Tibial nerve (tissue), 4 donors: ENCODE data around the gene NUDT9. TPM values are rescaled to one million over a fixed set of nuclear protein-coding genes. Genes with fewer than 3 reads are reported as not detected.

Experiments
- DNase-seq, 2 donors: peaks; one replicate each; pipeline ENCODE4 v3.0.0-alpha.2; 2019; ENCODE audit warnings: low spot score in 2 of 2
- H3K27ac ChIP-seq, 4 donors: fragments of 200-600 bp; sonication (generic) in 3 of 4; one replicate each; pipeline ENCODE4 v1.5.1; 2017 to 2019; ENCODE audit warnings: mild to moderate bottlenecking in 1 of 4
- H3K27me3 ChIP-seq, 2 donors: fragments of 200-600 bp; sonication (generic) in 1 of 2; one replicate each; pipeline versions ENCODE4 v1.5.1 to v1.6.0; 2017 to 2019
- H3K36me3 ChIP-seq, 3 donors: fragments of 200-600 bp; sonication (generic); one replicate each; pipeline ENCODE4 v1.5.1; 2018 to 2019
- H3K4me1 ChIP-seq, 4 donors: fragments of 200-600 bp; sonication (generic) in 3 of 4; one replicate each; pipeline ENCODE4 v1.5.1; 2017 to 2019
- H3K4me3 ChIP-seq, 4 donors: fragments of 200-600 bp; sonication (generic) in 3 of 4; one replicate each; pipeline ENCODE4 v1.5.1; 2017 to 2019; ENCODE audit warnings: mild to moderate bottlenecking in 1 of 4, moderate library complexity in 1 of 4
- H3K9me3 ChIP-seq, 4 donors: fragments of 200-600 bp; sonication (generic) in 3 of 4; one replicate each; pipeline ENCODE4 v1.5.1; 2017 to 2019
- EP300 ChIP-seq, 2 donors: sonication (generic); formaldehyde crosslinking; IDR thresholded peaks; one replicate each; pipeline ENCODE4 v1.6.1; 2017; ENCODE audit warnings: antibody characterized with exemption in 2 of 2, mild to moderate bottlenecking in 1 of 2
- POLR2A ChIP-seq, 2 donors: fragments of 450-650 bp; IDR thresholded peaks; one replicate each; pipeline ENCODE4 v1.6.1; 2017; ENCODE audit warnings: antibody characterized with exemption in 2 of 2, mild to moderate bottlenecking in 2 of 2, moderate library complexity in 2 of 2
- WGBS, 2 donors: methylation state at CpG; one replicate each; pipeline ENCODE4 v1.1.5; 2018; 5-methylcytosine and 5-hydroxymethylcytosine counted together
- total RNA-seq, 4 donors: library from RNA; depleted of rRNA; stranded (reverse); fragments of >200 nt; gene quantifications; one replicate each; pipeline ENCODE4 v1.1.0, GENCODE V29; 2016
- TF ChIP-seq, protein P1 (sequence below), 5 experiments: fragments of 200-600 bp in 3 of 5; fragments of 450-650 bp in 2 of 5; sonication (generic) in 3 of 5; IDR thresholded peaks; one replicate each; pipeline ENCODE4 v1.5.1; 2016 to 2019; ENCODE audit warnings: antibody characterized with exemption in 5 of 5, mild to moderate bottlenecking in 3 of 5, moderate library complexity in 2 of 5

Gene NUDT9
- total RNA-seq, 4 donors from 2014 or later: 15.0 to 33.3 (median 24.5) TPM

DNA sequence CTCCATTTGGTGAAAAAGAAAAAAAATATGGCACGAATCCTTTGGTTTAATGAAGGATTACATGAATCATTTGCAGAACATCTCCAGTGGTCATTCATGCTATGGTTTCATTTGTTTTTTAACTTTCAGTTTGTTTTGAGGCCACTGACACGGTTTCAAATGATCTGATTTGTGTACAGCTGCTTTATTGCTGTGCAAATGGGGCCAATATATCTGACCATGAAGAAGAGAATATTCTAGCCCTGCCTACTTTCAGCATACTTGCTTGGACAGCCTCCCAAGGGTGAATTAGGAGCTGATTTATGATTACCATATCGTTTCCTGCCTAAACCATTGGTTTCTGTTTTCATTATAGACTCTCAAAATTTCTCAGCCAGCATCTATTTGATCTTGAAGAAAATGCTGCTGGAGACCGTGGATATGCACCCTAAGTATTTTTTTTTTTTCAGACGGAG is 76.1 kb downstream of the NUDT9 start:
- Histone ChIP-seq H3K27me3 (no peaks in the 10 kb centered on the region), H3K4me3 (peak overlapping the region in 1 of 4 donors; percentile 1), H3K9me3 (no peaks in the 10 kb centered on the region), H3K36me3 (peaks cover 0 to 15% (median 2%) of the 10 kb centered on the region in 3 donors), H3K27ac (peak overlapping the region in 2 of 4 donors; percentile 60 to 67), H3K4me1 (peaks cover 0 to 37% (median 4%) of the 10 kb centered on the region in 4 donors)
- DNase-seq: no peak
- TF ChIP-seq, protein P1, sequence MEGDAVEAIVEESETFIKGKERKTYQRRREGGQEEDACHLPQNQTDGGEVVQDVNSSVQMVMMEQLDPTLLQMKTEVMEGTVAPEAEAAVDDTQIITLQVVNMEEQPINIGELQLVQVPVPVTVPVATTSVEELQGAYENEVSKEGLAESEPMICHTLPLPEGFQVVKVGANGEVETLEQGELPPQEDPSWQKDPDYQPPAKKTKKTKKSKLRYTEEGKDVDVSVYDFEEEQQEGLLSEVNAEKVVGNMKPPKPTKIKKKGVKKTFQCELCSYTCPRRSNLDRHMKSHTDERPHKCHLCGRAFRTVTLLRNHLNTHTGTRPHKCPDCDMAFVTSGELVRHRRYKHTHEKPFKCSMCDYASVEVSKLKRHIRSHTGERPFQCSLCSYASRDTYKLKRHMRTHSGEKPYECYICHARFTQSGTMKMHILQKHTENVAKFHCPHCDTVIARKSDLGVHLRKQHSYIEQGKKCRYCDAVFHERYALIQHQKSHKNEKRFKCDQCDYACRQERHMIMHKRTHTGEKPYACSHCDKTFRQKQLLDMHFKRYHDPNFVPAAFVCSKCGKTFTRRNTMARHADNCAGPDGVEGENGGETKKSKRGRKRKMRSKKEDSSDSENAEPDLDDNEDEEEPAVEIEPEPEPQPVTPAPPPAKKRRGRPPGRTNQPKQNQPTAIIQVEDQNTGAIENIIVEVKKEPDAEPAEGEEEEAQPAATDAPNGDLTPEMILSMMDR (IDR thresholded peaks at IDR 0.05): no peak
- TF ChIP-seq POLR2A (IDR thresholded peaks at IDR 0.05) (no peak), EP300 (IDR thresholded peaks at IDR 0.05) (no peak)
- 36 to 44% methylated on average over 5 of the region's 5 CpGs for WGBS, 2 donors

DNA sequence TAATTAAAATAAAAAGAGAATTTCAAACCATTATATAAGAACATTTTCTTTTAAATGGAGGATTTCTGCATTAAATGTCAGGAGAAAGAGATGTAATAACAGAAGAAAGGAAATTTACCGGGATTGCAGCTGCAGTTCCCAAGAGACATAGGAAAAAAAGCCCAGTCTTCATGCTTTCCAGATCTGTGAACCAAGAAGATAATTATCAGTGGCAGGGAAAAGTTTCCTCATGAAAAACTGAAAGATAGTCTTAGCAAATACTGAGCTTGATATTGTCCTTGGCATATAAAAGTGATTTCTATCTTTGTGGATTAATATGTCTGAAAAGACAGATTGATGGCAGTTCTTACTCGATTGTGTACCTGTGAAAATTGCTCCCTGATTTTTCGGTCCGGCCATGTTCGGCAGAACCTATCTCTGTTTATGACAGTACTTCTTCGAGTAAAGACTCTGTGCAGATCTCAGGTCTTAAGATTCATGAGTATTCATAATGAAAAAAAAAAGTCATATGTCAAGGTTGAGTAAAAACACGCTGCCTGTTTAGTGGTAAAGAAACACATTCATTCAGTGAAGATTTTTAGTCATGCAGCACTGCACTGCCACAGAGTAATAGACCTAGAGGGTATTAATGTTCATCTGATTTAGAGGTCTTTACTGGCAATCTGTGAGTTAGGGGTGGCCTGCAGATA is 77.2 kb downstream of the NUDT9 start:
- no peak for DNase-seq
- no peaks in the 10 kb centered on the region for H3K27me3 ChIP-seq
- 64 to 73% methylated on average over 7 of the region's 7 CpGs for WGBS, 2 donors
- H3K27ac ChIP-seq: peak overlapping the region in 2 of 4 donors; percentile 2 to 60
- peaks cover 0 to 32% (median 4%) of the 10 kb centered on the region in 4 donors for H3K4me1 ChIP-seq
- H3K9me3 ChIP-seq: no peaks in the 10 kb centered on the region
- peak in 1 of 2 donors; percentile 37 for TF ChIP-seq EP300 (IDR thresholded peaks at IDR 0.05)
- no peak for TF ChIP-seq POLR2A (IDR thresholded peaks at IDR 0.05)
- TF ChIP-seq, protein P1 (IDR thresholded peaks at IDR 0.05): no peak
- H3K4me3 ChIP-seq: no peak overlapping the region
- peaks cover 0 to 6% (median 2%) of the 10 kb centered on the region in 3 donors for H3K36me3 ChIP-seq

DNA sequence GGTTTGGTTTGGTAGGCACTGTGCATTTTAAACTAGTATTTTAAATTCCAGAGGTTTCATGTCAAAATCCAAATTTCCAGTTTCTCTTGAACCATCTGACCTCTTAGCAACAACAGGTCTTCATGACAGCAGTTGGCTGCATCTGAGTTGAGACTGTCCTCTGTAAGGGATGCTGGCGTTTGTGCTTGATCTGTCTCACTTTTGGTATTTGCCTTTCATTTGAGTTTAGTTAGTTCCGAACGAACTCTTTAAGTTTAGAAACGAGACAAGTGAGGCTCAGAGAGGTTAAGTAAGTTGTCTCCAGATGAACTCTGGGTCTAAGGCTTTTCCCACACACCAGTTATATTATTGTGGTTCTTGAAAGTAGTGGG is 77.7 kb downstream of the NUDT9 start:
- H3K9me3 ChIP-seq: no peaks in the 10 kb centered on the region
- no peak overlapping the region for H3K4me3 ChIP-seq
- 72 to 73% methylated on average over 4 of the region's 4 CpGs for WGBS, 2 donors
- H3K27me3 ChIP-seq: no peaks in the 10 kb centered on the region
- no peak for TF ChIP-seq POLR2A (IDR thresholded peaks at IDR 0.05)
- TF ChIP-seq EP300 (IDR thresholded peaks at IDR 0.05): no peak
- TF ChIP-seq, protein P1 (IDR thresholded peaks at IDR 0.05): no peak
- peak overlapping the region in 2 of 4 donors; percentile 2 to 60 for H3K27ac ChIP-seq
- peaks cover 0 to 32% (median 4%) of the 10 kb centered on the region in 4 donors for H3K4me1 ChIP-seq
- peaks cover 0 to 6% (median 0%) of the 10 kb centered on the region in 3 donors for H3K36me3 ChIP-seq
- no peak for DNase-seq

DNA sequence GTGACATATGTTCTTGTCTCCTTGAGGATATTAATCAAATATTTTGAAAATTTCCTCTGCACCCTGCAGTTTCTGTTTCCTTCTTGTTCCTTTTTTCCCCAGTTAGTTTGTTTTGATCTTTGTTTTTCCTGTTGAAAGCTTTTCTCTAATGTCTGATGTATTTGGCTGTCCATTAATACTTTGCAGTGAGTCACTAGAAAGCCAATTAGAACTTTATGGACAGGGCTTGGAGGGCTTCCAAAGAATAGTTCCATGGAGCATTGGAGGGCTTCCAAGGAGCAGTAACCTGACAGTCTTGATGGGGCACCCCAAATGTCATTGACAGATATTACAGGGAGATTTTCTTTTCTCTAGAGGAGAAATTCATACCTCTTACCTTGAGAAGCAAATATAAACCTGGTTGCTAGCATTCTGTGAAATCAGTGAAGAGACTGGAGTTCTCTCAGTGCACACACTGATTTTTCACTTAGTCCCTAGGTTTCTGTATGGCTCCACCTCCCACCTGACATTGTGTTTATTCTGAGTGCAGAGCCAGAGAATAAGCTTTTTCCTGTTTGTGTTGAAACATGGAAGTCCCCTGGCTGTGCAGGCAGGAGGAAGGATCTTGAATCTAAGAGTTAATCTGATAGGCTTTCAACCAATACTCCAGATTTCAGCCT is 80.3 kb downstream of the NUDT9 start:
- H3K36me3 ChIP-seq: no peaks in the 10 kb centered on the region
- DNase-seq: no peak
- H3K9me3 ChIP-seq: no peaks in the 10 kb centered on the region
- peak overlapping the region in 2 of 4 donors; percentile 52 to 60 for H3K27ac ChIP-seq
- H3K4me1 ChIP-seq: peaks cover 0 to 41% (median 4%) of the 10 kb centered on the region in 4 donors
- H3K27me3 ChIP-seq: no peaks in the 10 kb centered on the region
- H3K4me3 ChIP-seq: no peak overlapping the region
- TF ChIP-seq, protein P1 (IDR thresholded peaks at IDR 0.05): no peak
- TF ChIP-seq EP300 (IDR thresholded peaks at IDR 0.05) (no peak), POLR2A (IDR thresholded peaks at IDR 0.05) (no peak)

DNA sequence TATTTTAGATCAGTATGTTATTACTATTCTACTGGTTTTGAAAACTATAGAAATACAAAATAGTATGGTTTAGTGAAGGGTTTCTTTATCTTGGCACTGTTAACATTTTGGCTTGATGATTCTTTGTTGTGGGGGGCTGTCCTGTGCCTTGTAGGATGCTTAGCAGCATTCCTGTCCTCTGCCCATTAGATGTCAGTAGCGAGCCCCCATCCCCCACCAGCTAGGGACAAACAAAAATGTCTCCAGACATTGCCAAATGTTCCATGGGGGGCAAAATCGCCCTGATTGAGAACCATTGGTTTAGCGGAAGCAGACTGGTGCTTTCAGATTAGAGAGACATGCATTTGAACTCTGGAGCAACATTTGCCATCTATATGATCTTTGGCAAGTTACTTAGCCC is 83.5 kb downstream of the NUDT9 start:
- H3K9me3 ChIP-seq: no peaks in the 10 kb centered on the region
- H3K27me3 ChIP-seq: no peaks in the 10 kb centered on the region
- no peak overlapping the region for H3K4me3 ChIP-seq
- peaks cover 0 to 21% (median 4%) of the 10 kb centered on the region in 4 donors for H3K4me1 ChIP-seq
- DNase-seq: no peak
- 75 to 88% methylated on average over 3 of the region's 3 CpGs for WGBS, 2 donors
- H3K36me3 ChIP-seq: peaks cover 0 to 13% (median 0%) of the 10 kb centered on the region in 3 donors
- H3K27ac ChIP-seq: peak overlapping the region in 1 of 4 donors; percentile 19
- TF ChIP-seq, protein P1 (IDR thresholded peaks at IDR 0.05): no peak
- no peak for TF ChIP-seq POLR2A (IDR thresholded peaks at IDR 0.05)
- no peak for TF ChIP-seq EP300 (IDR thresholded peaks at IDR 0.05)
